ENCODE measurements around the gene KRTAP12-1.

DNA sequence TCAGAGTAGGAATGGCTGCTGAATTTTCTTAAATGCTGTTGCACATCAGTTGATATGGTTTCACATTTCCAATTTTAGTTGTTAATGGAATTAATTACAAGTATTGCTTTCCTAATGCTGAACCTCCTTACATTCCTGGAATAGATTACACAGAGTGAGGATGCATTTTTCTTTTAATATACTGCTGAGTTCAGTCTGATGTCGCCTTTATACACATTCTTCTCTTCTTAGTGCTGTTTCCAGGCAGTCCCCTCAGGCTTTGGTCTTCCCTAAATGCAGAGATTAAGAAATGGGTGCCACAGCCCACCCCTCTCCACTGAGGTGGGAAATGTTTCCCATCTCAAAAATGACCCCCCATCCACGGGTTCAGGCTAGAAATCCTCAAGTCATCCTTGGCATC is 36.1 kb upstream of the KRTAP12-1 start:
- TF ChIP-seq TAF1 (IDR thresholded peaks at IDR 0.05; ENCODE audit: low read depth) (no peak), CEBPB (IDR thresholded peaks at IDR 0.05) (no peak), YY1 (IDR thresholded peaks at IDR 0.05; ENCODE audit: low read depth) (no peak), EP300 (IDR thresholded peaks at IDR 0.05; ENCODE audit: borderline replicate concordance) (no peak), ZBTB7A (IDR thresholded peaks at IDR 0.05; ENCODE audit: low read depth) (no peak), TCF12 (IDR thresholded peaks at IDR 0.05; ENCODE audit: low read depth) (no peak), EGR1 (IDR thresholded peaks at IDR 0.05) (no peak), REST (IDR thresholded peaks at IDR 0.05; ENCODE audit: low read depth) (no peak), TEAD4 (IDR thresholded peaks at IDR 0.05) (no peak), FOXM1 (IDR thresholded peaks at IDR 0.05; ENCODE audit: borderline replicate concordance, low read depth) (no peak), RAD21 (IDR thresholded peaks at IDR 0.05; ENCODE audit: low read depth) (no peak)
- TF ChIP-seq, protein P1, sequence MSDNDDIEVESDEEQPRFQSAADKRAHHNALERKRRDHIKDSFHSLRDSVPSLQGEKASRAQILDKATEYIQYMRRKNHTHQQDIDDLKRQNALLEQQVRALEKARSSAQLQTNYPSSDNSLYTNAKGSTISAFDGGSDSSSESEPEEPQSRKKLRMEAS (IDR thresholded peaks at IDR 0.05) = no peak

All from Ishikawa (cell line).